GM19023 (cell line): Measurements from ENCODE around the gene TSSK1B.
"Not testable (repeated sequence)": the region's sequence is repeated elsewhere in the genome, so short reads cannot be mapped to it uniquely, and the experiment has no call there.

Experiments used
- ATAC-seq: cut with Tn5 transposase; IDR thresholded peaks from one replicate; pipeline ENCODE4 v1.9.1; 2021; ENCODE audit warnings: mild to moderate bottlenecking, moderate library complexity; ENCODE audit not compliant: unreplicated experiment

Gene TSSK1B

GRCh38 chr5:113434889-113435288, at the start of gene TSSK1B:
TSSK1B (minus strand) TSS chr5:113434989; CDS start chr5:113434839, 150 bp downstream.
- no peak for ATAC-seq

DNA sequence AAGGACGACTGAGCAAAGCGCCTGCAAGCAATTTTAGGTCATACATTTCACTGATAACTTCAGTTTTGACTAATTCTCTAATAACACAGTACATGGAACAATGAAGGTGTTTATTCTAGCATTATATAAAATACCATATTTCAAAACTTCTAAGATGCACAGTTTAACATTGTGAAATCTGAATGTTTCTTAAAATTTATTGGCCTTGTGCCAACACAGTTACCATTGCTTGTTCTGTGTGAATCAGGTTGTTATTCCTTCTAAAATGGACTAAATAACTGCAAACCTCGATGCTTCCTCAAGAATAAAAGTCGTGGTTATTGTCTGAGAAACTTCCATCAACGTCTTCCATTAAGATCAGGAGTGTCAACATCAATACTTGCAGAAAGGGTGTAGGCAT, 45.5 kb upstream of the TSSK1B start:
- no peak for ATAC-seq

- no peak for ATAC-seq
Measured at GRCh38 chr5:113478691-113479090, 43.9 kb upstream of the TSSK1B start.

DNA sequence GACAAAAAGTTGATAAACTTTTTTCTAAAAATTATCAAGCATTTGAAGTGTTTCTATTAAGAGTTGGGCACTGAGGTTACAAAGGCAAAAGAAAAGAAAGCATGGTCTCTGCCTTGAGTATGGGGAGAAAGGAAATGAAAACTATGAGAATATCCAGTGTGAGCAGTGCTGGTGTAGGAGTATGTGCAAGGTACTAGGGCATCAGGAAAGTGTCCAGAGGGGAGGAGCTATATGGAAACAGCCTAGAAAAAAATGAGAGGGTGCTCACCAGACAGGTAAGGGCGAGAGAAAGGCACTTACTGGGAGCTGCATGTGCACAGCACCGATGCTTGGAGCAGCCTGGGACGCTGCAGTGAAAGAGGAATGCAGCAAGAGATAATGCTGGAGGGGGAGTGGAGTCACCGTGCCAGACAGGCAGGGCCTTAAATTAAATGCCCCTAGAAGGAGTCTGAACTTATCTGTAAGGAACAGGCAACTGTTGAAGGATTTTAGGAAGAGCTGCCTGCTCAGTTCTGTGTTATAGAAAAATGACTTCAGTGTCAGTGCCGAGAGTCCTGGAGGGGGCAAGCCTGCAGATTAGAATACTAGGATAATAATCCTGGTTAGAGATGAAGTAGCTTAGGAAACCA, 39.4 kb upstream of the TSSK1B start:
- no peak for ATAC-seq

DNA sequence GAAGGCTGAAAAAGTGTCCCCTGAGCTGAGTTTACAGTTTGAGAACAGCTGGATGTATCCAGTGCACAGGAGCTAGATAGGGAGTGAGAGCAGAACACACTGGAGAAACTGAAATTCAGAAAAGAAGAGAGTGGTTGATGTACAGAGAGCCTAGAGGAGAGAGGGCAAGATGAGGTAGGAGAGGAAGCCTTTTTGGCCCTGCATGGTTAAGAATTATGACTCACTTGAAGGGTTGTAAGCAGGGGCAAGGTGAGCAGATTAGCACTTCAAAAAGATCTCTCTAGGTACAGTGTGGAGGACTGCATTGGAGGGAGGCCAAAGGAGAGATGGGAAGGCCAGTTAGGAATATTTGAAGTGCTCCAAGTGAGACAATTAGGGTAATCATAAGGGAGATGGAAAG, 28.2 kb upstream of the TSSK1B start:
- no peak for ATAC-seq

- ATAC-seq = not testable (repeated sequence)
Measured at GRCh38 chr5:113457106-113457505, 22.3 kb upstream of the TSSK1B start.

DNA sequence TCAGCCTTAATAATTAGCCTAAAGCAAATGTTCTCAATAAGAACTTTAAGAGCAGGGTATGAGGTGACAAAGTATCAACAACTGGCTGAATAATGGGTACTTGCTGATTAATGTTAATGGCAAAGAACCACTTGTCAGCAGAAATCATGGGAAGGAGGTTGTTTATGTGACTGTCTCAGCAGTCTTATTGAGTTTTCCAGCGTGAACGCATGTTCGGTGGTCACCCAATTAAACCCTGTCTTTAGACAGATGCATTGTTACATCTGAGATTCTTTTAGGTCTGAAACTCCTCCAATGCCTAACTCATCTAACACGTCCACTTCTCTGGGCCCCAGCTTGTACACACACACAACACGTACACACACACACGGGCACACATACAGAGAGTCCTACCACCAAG, 18.2 kb upstream of the TSSK1B start:
- no peak for ATAC-seq

DNA sequence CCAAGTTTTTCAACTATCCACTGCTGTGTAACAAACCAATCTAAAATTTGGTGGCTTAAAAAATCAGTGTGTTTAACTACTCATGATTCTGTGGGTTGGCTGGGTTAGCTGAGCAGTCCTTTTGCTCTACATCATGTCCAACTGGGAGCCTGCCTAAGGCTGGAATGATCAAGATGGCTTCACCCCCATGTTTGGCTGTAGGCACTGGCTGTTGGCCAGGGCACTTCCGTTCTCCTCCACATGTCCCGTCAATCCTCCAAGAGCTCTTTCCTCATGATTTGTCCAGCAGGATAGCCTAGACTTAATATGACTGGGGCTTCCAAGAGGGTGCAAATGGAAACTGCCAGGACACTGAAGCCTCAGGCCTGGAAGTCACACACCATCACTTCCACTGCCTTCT, 17.0 kb upstream of the TSSK1B start:
- ATAC-seq = no peak

- ATAC-seq = no peak
Measured at GRCh38 chr5:113450929-113451328, 16.1 kb upstream of the TSSK1B start.

DNA sequence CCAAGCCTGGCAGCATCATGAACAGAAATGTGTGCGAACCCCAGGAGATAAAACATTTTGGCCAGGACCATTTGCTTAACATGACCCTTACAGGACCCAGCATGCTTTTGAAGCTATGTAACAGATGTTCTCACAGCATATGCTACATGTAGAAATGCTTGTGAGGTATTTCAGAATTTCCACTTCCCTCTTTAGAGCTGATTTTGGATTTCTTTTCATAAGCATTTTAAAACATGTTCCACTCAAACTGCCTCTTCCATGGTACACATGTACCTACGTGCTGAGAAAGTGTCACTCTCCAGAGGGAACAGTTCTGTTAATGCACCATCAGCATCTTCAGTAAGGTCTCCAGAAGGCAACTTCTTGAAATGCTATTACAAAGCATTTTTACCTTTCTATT, 15.7 kb upstream of the TSSK1B start:
- ATAC-seq = no peak

- no peak for ATAC-seq
Measured at GRCh38 chr5:113448252-113448651, 13.5 kb upstream of the TSSK1B start.

DNA sequence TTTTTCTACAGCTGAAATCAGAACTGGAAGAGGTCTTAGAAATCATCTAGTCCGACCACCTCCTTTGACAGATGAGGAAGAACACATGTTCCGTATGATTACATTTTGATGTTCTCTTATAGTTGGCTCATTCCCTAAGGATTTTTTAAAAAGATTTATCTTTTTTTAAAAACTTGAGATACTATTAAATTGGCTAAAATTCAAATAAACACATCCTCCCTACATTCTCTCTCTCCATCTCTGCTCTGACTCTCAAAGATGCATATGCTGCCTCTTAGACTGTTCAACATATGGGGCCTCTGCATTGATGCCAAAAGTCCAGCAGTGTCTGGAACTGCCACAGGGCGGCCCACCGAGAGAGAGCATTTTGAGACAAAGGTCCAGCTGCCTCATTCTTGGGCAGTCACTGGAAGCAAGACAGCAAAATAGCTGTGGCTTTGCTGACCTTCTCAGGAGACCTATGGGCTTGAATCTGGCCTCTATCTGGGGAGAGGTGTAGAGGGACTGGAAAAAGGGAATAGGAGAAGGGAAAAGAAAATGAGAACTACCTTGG, 12.8 kb upstream of the TSSK1B start:
- ATAC-seq = no peak

DNA sequence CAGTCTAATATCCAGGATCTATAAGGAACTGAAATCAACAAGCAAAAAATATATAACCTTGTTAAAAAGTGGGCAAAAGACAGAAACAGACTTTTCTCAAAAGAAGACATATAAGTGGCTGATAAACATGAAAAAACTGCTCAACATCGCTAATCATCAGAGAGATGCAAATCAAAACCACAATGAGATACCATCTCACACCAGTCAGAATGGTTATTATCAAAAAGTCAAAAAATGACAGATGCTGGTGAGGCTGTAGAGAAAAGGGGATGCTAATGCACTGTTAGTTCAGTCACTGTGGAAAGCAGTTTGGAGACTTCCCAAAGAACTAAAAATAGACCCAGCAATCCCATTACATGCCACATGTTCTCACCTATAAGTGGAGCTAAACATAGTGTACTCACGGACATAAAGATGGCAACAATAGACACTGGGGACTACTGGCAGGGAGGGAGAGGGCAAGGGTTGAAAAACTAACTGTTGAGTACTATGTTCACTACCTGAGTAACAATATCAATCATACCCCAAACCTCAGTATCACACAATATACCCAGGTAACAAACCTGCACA, 11.7 kb upstream of the TSSK1B start:
- no peak for ATAC-seq

GRCh38 chr5:113437111-113437510, 2.3 kb upstream of the TSSK1B start:
- no peak for ATAC-seq

- ATAC-seq = no peak
Measured at GRCh38 chr5:113435575-113435974, 786 bp upstream of the TSSK1B start.

DNA sequence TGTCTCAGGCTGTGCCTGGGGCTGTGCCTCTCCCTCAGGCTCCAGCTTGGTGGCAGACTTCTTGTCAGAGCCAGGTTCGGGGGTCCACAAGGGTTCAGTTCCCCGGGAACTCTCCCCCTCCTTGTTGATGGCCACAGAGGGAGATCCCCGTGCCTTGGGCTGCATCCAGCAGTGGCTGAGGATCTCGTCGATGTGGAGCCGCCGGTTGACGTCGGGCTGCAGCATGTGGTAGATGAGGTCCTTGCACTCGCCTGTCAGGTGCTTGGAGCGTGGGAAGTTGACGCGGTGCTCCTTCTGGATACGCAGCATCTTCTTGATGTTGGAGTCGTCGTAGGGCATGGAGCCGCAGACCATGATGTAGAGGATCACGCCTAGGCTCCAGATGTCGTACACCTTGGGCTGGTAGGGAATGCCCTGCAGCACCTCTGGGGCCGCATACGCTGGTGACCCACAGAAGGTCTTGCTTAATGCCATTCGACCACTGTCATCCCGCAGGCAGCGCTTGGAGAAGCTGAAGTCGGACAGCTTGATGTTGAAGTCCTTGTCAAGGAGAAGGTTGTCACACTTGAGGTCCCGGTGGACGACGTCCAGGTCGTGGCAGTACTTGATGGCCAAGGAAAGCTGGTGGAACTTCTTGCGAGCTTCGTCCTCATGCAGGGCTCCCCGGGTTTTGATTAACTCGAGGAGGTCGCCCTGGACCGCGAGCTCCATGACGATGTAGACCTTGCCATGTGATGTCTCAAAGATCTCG, 752 bp downstream of the TSSK1B start:
- ATAC-seq = no peak

DNA sequence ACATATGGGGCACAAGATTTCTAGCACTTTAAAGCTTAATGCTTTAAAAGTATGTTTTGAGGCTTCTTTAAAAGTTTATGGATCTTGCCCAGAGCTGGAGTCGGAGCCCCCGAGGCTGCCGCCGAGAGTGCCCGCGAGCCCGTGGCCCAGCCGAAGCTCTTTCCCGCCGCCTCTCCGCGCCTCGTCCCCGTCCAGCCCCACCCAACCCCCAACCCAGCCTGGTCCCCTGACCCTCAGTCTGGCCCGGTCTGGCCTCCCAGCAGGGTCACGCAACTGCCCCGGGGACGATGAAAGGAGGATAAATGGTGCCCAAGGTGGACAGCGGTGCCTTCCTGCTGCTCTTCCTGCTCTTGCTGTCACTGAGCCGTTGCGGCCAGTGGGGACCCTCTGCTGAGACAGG, 1.7 kb downstream of the TSSK1B start:
- ATAC-seq = no peak

DNA sequence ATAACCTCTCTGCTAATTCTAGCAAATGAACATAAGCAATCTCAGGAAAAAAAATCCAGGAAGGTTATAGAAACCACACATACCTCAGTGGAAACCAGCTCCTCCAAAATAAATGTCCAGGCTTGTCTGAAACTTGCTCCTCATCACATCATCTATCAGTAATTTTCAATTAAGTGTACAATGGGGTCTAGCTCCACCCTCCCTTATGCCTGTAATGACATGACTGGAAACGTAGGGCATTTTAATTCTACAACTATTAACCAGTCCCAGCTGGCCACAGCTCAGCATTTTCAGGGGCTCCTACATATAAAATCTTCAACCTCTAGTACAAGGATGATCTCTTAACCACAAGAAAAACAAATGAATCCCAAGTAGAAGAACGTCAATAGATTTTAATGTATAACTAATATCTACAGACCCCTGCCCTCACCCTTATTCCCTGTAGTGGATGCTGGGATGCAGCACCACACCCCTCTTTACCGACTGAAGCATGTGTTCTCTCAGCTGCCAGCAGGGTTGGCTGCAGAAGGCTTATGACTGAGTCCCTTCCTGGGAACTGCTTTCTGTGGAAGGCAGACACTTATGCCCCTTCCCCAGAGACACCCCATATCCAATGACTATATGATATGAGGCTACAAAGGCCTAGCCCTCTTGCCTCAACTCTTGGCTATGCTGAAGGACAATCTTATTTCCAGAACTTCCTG, 6.8 kb downstream of the TSSK1B start:
- ATAC-seq = no peak

DNA sequence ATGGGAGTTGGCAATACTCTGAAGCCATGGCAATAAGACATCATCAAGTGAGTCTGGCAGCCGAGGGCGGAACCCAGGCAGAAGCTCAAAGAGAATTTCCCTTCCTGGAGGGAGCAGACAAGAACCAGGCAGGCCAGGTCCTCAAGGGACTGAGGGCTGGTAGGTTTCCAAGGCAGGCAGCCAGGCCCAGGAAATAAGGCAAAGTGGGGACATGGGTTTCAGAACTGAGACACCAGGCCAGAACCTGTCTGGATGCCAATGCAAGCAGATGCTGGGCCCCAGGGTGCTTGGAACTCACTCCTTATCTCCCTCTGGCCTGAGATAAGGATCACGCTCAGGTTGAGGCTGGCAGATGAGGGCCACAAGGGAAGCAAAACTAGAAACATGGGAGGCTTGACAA, 8.9 kb downstream of the TSSK1B start:
- no peak for ATAC-seq

GRCh38 chr5:113421693-113422092, 13.1 kb downstream of the TSSK1B start:
- no peak for ATAC-seq

DNA sequence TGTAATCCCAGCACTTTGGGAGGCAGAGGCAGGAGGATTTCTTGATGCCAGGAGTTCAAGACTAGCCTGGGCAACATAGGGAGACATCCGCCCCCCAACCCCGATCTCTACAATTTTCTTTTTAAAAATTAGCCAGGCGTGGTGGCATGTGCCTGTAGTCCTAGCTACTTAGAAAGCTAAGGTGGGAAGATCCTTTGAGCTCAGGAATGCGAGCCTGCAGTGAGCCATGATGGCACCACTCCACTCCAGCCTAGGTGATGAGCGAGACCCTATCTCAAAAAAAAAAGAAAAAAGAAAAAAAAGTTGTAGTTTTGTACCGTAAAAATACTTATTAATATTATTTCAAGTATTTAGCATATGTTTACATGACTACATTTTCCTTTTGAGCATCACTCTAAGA, 29.3 kb downstream of the TSSK1B start:
- ATAC-seq = no peak
